GM19025 (cell line): ENCODE results near the gene GALNT16.
A peak's percentile ranks its signal among the peaks of the same experiment; 100 is the strongest.
"Not testable (repeated sequence)": the region's sequence is repeated elsewhere in the genome, so short reads cannot be mapped to it uniquely, and the experiment has no call there.

Source experiments
- ATAC-seq: cut with Tn5 transposase; IDR thresholded peaks from one replicate; pipeline ENCODE4 v1.9.1; 2021; ENCODE audit warnings: mild to moderate bottlenecking, low read depth, moderate library complexity; ENCODE audit not compliant: unreplicated experiment

The GALNT16 gene

GRCh38 chr14:69259168-69259526, 811 bp upstream of the GALNT16 start:
- no peak for ATAC-seq

GRCh38 chr14:69260190-69260860, 367 bp downstream of the GALNT16 start:
- ATAC-seq = no peak

GRCh38 chr14:69260861-69261564, 1.1 kb downstream of the GALNT16 start:
- no peak for ATAC-seq

- ATAC-seq = no peak
Observed at GRCh38 chr14:69261761-69262331, 1.9 kb downstream of the GALNT16 start.

- no peak for ATAC-seq
Observed at GRCh38 chr14:69262516-69262915, 2.6 kb downstream of the GALNT16 start.

- ATAC-seq = no peak
Observed at GRCh38 chr14:69263364-69263763, 3.4 kb downstream of the GALNT16 start.

- no peak for ATAC-seq
Observed at GRCh38 chr14:69263771-69264170, 3.8 kb downstream of the GALNT16 start.

GRCh38 chr14:69266572-69267345, 6.8 kb downstream of the GALNT16 start:
- ATAC-seq = no peak

GRCh38 chr14:69267492-69267891, 7.5 kb downstream of the GALNT16 start:
- no peak for ATAC-seq

GRCh38 chr14:69268223-69268622, 8.3 kb downstream of the GALNT16 start:
- no peak for ATAC-seq

- ATAC-seq = no peak
Observed at GRCh38 chr14:69268763-69269162, 8.8 kb downstream of the GALNT16 start.

GRCh38 chr14:69269381-69269780, 9.4 kb downstream of the GALNT16 start:
- no peak for ATAC-seq

- ATAC-seq = no peak
Observed at GRCh38 chr14:69270097-69270496, 10.1 kb downstream of the GALNT16 start.

GRCh38 chr14:69270795-69271708, 11.1 kb downstream of the GALNT16 start:
- no peak for ATAC-seq

- ATAC-seq = no peak
Observed at GRCh38 chr14:69274321-69274720, 14.4 kb downstream of the GALNT16 start.

GRCh38 chr14:69275331-69275730, 15.4 kb downstream of the GALNT16 start:
- ATAC-seq = no peak

GRCh38 chr14:69277356-69277755, 17.4 kb downstream of the GALNT16 start:
- ATAC-seq = not testable (repeated sequence)

GRCh38 chr14:69280746-69281291, 20.9 kb downstream of the GALNT16 start:
- ATAC-seq = no peak

- peak; percentile 61 for ATAC-seq
Observed at GRCh38 chr14:69281450-69282169, 21.7 kb downstream of the GALNT16 start.
